Panc1 (cell line): Measurements from ENCODE around the gene BLOC1S3. TPM values are rescaled to one million over a fixed set of nuclear protein-coding genes. Genes with fewer than 3 reads are reported as not detected.

Experiments
- ATAC-seq: fragments of 200-7000 bp; cut with Tn5 transposase; 2 replicates; pipeline ENCODE4 v1.9.1; 2020; ENCODE audit warnings: mild to moderate bottlenecking, moderate library complexity
- BruUV-seq: library from RNA; stranded (reverse); fragments of 400-500 nt; replicated peaks from 2 replicates; lab custom pipeline; 2021; lab: Mats Ljungman, UMichigan
- CTCF ChIA-PET: fragments of 300-600 bp; sonication (Branson Sonifier 250); formaldehyde crosslinking; loops from one replicate; lab custom pipeline; 2022; ENCODE audit warnings: antibody characterized with exemption; lab: Charles Lee
- POLR2A ChIA-PET: fragments of 300-600 bp; sonication (Branson Sonifier 250); formaldehyde crosslinking; loops from one replicate; lab custom pipeline; 2022; ENCODE audit warnings: antibody characterized with exemption; lab: Charles Lee
- DNase-seq: peaks from one replicate; pipeline ENCODE4 v3.0.0-alpha.2; 2010; ENCODE audit warnings: low read depth, low spot score
- H3K27ac ChIP-seq: 2 replicates; pipeline ENCODE4 v1.5.1; 2011; ENCODE audit warnings: mild to moderate bottlenecking, low read length, inconsistent platforms
- H3K27me3 ChIP-seq: fragments of 200-500 bp; sonication (Bioruptor generic); 2 replicates; pipeline ENCODE4 v1.6.0; 2014; ENCODE audit warnings: low read length, inconsistent platforms; ENCODE audit not compliant: control insufficient read depth, insufficient read depth
- H3K36me3 ChIP-seq: fragments of 200-500 bp; sonication (Bioruptor generic); 2 replicates; pipeline ENCODE4 v1.5.1; 2014; ENCODE audit warnings: inconsistent platforms, mild to moderate bottlenecking, low read length, moderate library complexity; ENCODE audit not compliant: control insufficient read depth, insufficient read depth
- H3K4me1 ChIP-seq: 2 replicates; pipeline ENCODE4 v1.5.1; 2011; ENCODE audit warnings: inconsistent platforms, mild to moderate bottlenecking, low read length, moderate library complexity; ENCODE audit not compliant: control insufficient read depth, insufficient read depth
- H3K4me3 ChIP-seq, 2 experiments: 2 replicates each; pipeline ENCODE4 v1.5.1; 2011 to 2012; ENCODE audit warnings: low read depth in 2 of 2, low read length in 2 of 2, mild to moderate bottlenecking in 2 of 2, inconsistent platforms in 1 of 2, moderate library complexity in 1 of 2
- H3K9me3 ChIP-seq: fragments of 200-500 bp; sonication (Bioruptor generic); 2 replicates; pipeline ENCODE4 v1.5.1; 2014; ENCODE audit warnings: low read depth, mild to moderate bottlenecking, inconsistent platforms, low read length, moderate library complexity; ENCODE audit not compliant: control insufficient read depth, insufficient read depth
- CTCF ChIP-seq: fragments of 450-650 bp; IDR thresholded peaks from 2 replicates; pipeline ENCODE4 v1.5.1; 2017; ENCODE audit warnings: mild to moderate bottlenecking
- POLR2AphosphoS5 ChIP-seq: IDR thresholded peaks from 2 replicates; pipeline ENCODE4 v1.6.1; 2012; ENCODE audit warnings: mild to moderate bottlenecking, low read depth, low read length, moderate library complexity
- REST ChIP-seq, 2 experiments: IDR thresholded peaks; 2 replicates each; pipeline ENCODE4 v1.6.1; 2011 to 2012; ENCODE audit warnings: low read depth in 2 of 2, control low read depth in 1 of 2, low read length in 1 of 2, mild to moderate bottlenecking in 1 of 2, moderate library complexity in 1 of 2; ENCODE audit not compliant: insufficient read depth in 1 of 2
- SIN3A ChIP-seq: IDR thresholded peaks from 2 replicates; pipeline ENCODE4 v1.6.1; 2012; ENCODE audit warnings: low read depth, mild to moderate bottlenecking, low read length, moderate library complexity, borderline replicate concordance; ENCODE audit not compliant: insufficient read depth
- TCF7L2 ChIP-seq: IDR thresholded peaks from 2 replicates; pipeline ENCODE4 v1.6.1; 2011; ENCODE audit warnings: mild to moderate bottlenecking, low read depth, low read length, inconsistent platforms
- in situ Hi-C: cut with HindIII; loops from 2 replicates; pipeline ENCODE4 v1.10.0; 2016; ENCODE audit warnings: low sequenced_read_pairs, low pct_unique_long_range_greater_than_20kb
- intact Hi-C: fragments of 100-400 bp; cut with micrococcal nuclease; formaldehyde crosslinking; loops from one replicate; pipeline ENCODE4 v1.10.0; 2022; ENCODE audit not compliant: unreplicated experiment
- total RNA-seq: library from RNA; stranded (reverse); gene quantifications from one replicate; pipeline ENCODE4 v1.2.1, GENCODE V29; 2021; ENCODE audit not compliant: unreplicated experiment

BLOC1S3 gene
- total RNA-seq, 1 experiment from 2014 or later: 21.8 TPM

- no peaks in the 10 kb centered on the region for H3K9me3 ChIP-seq
- no peak for TF ChIP-seq SIN3A
- no peak for TF ChIP-seq POLR2AphosphoS5
- TF ChIP-seq TCF7L2: no peak
- TF ChIP-seq REST (IDR thresholded peaks at IDR 0.05; ENCODE audit: insufficient read depth in 1 of 2, low read depth in 2 of 2, low read length in 1 of 2): no peak
- no peak for TF ChIP-seq CTCF
- no peak for DNase-seq
- CTCF ChIA-PET: no interaction called here
- POLR2A ChIA-PET: no interaction called here
- intact Hi-C loops (no loop called here), in situ Hi-C loops (no loop called here)
- ATAC-seq: no peak
- no peaks in the 10 kb centered on the region for H3K36me3 ChIP-seq
- BruUV-seq: no TSS peak
- no peak overlapping the region for H3K27ac ChIP-seq
- H3K4me3 ChIP-seq: no peak overlapping the region
- no peaks in the 10 kb centered on the region for H3K27me3 ChIP-seq
- no peaks in the 10 kb centered on the region for H3K4me1 ChIP-seq
Observed at GRCh38 chr19:45218426-45218825, 39.8 kb downstream of the BLOC1S3 start.

- Histone ChIP-seq H3K9me3 (no peaks in the 10 kb centered on the region), H3K27me3 (no peaks in the 10 kb centered on the region), H3K36me3 (no peaks in the 10 kb centered on the region), H3K4me1 (no peaks in the 10 kb centered on the region), H3K4me3 (no peak overlapping the region), H3K27ac (no peak overlapping the region)
- ChIA-PET CTCF (interaction anchor here (0.7 kb wide), 1 partner anchor 52 kb away, joined by 8 read pairs; no protein-coding TSS in a partner anchor), POLR2A (no interaction called here)
- in situ Hi-C loops: no loop called here
- TF ChIP-seq CTCF (no peak), TCF7L2 (no peak), REST (IDR thresholded peaks at IDR 0.05; ENCODE audit: insufficient read depth in 1 of 2, low read depth in 2 of 2, low read length in 1 of 2) (no peak), POLR2AphosphoS5 (no peak), SIN3A (no peak)
- intact Hi-C loops: no loop called here
- DNase-seq (no peak), ATAC-seq (no peak)
- BruUV-seq: no TSS peak
Observed at GRCh38 chr19:45218911-45219743, 40.5 kb downstream of the BLOC1S3 start.
